Measurements from ENCODE around the gene NGEF. TPM values are rescaled to one million over a fixed set of nuclear protein-coding genes. Genes with fewer than 3 reads are reported as not detected.

NGEF gene
- total RNA-seq, 1 donor from 2014 or later = 2.7 TPM

GRCh38 chr2:232833830-232834229 lies 179.2 kb downstream of the NGEF start:
- no peak for DNase-seq

DNA sequence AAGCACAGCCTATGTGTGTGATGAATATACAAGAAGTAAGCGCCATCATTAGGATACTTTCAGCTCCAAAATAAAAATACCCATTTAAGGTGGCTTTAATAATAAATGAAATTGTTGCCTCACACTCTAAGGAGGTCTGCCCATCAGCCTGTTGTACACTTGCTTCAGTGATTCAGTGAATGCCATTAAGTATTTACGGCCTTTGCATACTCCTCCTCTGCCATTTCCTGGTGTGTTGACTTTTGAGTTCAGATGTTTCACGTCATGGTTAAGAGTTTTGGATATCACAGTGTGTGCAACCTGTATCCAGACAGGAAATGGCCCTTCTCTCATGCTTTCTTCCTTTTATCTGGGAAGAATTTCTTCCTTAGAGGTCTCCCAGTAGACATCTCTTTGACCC lies 181.6 kb downstream of the NGEF start:
- DNase-seq = no peak

DNA sequence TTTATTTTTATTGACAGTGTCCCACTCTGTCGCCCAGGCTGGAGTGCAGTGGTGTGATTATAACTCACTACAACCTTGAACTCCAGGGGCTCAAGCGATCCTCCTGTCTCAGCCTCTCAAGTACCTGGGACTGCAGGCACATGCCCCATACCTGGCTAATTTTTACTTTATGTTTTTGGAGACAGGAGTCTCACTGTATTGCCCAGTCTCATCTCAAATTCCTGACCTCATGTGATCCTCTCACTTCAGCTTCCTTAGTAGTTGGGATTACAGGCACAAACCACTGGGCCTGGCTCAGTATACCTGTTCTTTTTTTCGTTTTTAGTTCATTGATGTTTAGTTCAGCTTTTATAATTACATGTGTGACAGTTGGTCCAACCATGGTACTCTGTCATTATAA lies 183.1 kb downstream of the NGEF start:
- no peak for DNase-seq

Small RNAs within 50 kb of the gene (small RNA-seq; reads per million reads assigned to genes)
- not detected for gene RF00019 (ENCODE audit: low replicate concordance)

Other genes starting within 250 kb of the NGEF start
- gene KCNJ13, start 236.7 kb downstream of the NGEF start, total RNA-seq = not detected
- 0.41 TPM for gene SNORC, start 143.0 kb downstream of the NGEF start, total RNA-seq
- not detected for gene NEU2, start 19.4 kb upstream of the NGEF start, total RNA-seq
- gene INPP5D, start 47.1 kb upstream of the NGEF start, total RNA-seq = 9.1 TPM
- gene ATG16L1, start 238.4 kb upstream of the NGEF start, total RNA-seq = 27.0 TPM

Measured in tongue (tissue), 3 donors.